Choroid plexus epithelial cell (primary cell): ENCODE measurements around the gene DMRT1.
A peak's percentile ranks its signal among the peaks of the same experiment; 100 is the strongest.

Experiments
- DNase-seq: peaks from one replicate; pipeline ENCODE4 v3.0.0-alpha.2; 2010; ENCODE audit warnings: low read depth
- H3K4me3 ChIP-seq: 2 replicates; pipeline ENCODE4 v1.5.1; 2011; ENCODE audit warnings: low read depth, mild to moderate bottlenecking, control low read depth, low read length, moderate library complexity
- TF ChIP-seq, protein P1 (sequence below): conservative IDR thresholded peaks from 2 replicates; pipeline ENCODE4 v1.5.1; 2011; ENCODE audit warnings: low read depth, mild to moderate bottlenecking, control low read depth, inconsistent platforms, low read length, moderate library complexity

DMRT1 gene

DNA sequence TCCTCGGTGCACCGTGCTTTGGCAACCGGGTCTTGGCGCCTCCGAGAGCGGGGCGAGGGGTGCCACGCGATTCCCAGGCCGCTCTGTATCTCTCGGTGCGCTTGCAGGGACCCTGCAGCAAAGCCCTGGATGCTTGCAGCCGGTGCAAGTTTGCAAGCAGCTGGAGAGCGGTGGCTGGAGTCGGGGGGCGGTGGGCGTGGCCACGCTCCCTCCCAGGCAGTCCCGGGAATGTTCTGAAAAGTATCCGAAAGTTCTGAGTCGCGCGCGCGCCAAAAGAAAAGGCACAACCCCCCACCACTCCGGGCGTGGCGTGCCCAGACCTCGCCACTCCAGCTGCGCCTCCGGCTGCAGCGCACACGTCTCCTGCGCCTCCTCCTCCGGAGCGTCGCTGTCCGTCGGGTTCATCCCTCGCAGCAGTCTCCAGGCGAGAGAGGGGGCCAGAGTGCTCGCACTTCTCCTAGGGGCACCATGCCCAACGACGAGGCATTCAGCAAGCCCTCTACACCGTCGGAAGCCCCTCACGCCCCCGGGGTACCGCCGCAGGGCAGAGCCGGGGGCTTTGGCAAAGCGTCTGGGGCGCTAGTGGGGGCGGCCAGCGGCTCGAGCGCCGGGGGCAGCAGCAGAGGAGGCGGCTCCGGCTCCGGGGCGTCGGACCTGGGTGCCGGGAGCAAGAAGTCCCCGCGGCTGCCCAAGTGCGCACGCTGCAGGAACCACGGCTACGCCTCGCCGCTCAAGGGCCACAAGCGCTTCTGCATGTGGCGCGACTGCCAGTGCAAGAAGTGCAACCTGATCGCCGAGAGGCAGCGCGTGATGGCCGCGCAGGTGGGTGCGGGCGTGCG, at the start of gene DMRT1:
Gene DMRT1, plus strand, starts transcription at position 327 of the 839 bp plus-strand sequence. Its CDS starts 142 bp downstream, at position 469.
- no peak for DNase-seq
- H3K4me3 ChIP-seq, result no peak within 1 kb of the TSS
- TF ChIP-seq, protein P1, sequence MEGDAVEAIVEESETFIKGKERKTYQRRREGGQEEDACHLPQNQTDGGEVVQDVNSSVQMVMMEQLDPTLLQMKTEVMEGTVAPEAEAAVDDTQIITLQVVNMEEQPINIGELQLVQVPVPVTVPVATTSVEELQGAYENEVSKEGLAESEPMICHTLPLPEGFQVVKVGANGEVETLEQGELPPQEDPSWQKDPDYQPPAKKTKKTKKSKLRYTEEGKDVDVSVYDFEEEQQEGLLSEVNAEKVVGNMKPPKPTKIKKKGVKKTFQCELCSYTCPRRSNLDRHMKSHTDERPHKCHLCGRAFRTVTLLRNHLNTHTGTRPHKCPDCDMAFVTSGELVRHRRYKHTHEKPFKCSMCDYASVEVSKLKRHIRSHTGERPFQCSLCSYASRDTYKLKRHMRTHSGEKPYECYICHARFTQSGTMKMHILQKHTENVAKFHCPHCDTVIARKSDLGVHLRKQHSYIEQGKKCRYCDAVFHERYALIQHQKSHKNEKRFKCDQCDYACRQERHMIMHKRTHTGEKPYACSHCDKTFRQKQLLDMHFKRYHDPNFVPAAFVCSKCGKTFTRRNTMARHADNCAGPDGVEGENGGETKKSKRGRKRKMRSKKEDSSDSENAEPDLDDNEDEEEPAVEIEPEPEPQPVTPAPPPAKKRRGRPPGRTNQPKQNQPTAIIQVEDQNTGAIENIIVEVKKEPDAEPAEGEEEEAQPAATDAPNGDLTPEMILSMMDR, result no peak

GRCh38 chr9:792331-793260, 48.9 kb upstream of the DMRT1 start:
- H3K4me3 ChIP-seq, result no peak overlapping the region
- peak; percentile 4 for DNase-seq
- TF ChIP-seq, protein P1, result no peak

GRCh38 chr9:794386-794785, 47.1 kb upstream of the DMRT1 start:
- H3K4me3 ChIP-seq, result no peak overlapping the region
- TF ChIP-seq, protein P1, result no peak
- DNase-seq, result no peak

GRCh38 chr9:795869-796268, 45.6 kb upstream of the DMRT1 start:
- no peak for DNase-seq
- no peak overlapping the region for H3K4me3 ChIP-seq
- TF ChIP-seq, protein P1, result no peak

DNA sequence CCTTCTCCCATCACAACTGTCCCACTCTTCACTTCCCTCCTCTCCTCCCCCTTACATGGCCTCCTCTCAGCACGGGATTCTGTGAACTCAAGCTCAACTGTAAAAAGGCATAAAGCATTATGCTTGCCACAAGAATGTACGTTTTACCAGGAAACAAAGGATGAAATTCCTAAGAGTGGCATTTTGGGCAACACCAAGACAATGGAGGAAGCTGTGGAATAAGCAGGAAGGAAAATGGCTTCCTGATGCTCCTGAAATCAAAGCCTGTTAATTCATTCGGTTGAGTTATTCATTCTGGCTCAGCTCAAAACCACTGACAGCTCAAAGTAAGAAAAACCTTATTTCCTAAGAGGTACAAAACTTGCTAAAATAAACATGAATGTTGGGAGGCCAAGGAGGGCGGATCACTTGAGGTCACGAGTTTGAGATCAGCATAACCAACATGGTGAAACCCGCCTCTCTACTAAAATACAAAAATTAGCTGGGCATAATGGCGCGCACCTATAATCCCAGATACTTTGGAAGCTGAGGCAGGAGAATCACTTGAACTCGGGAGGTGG, 40.8 kb upstream of the DMRT1 start:
- H3K4me3 ChIP-seq, result no peak overlapping the region
- TF ChIP-seq, protein P1, result no peak
- no peak for DNase-seq

- H3K4me3 ChIP-seq, result no peak overlapping the region
- peak; percentile 36 for DNase-seq
- TF ChIP-seq, protein P1, result no peak
These were observed 40.0 kb upstream of the DMRT1 start for GRCh38 chr9:801399-802071.
